Progenitor cell of endocrine pancreas (in vitro differentiated cells): ENCODE measurements around the gene TACO1. TPM values are rescaled to one million over a fixed set of nuclear protein-coding genes. Genes with fewer than 3 reads are reported as not detected.
A peak's percentile ranks its signal among the peaks of the same experiment; 100 is the strongest.

Experiments
- DNase-seq: peaks from one replicate; pipeline ENCODE4 v3.0.0; 2021; ENCODE audit warnings: low spot score; ENCODE audit not compliant: unreplicated experiment
- H3K27ac Mint-ChIP-seq: 2 replicates; pipeline ENCODE4 v1.8.0; 2021; ENCODE audit warnings: mild to moderate bottlenecking, moderate library complexity, mixed read lengths
- H3K27me3 Mint-ChIP-seq: 2 replicates; pipeline ENCODE4 v1.8.0; 2021; ENCODE audit warnings: mixed read lengths
- H3K36me3 Mint-ChIP-seq: 2 replicates; pipeline ENCODE4 v1.8.0; 2022; ENCODE audit warnings: mixed read lengths; ENCODE audit not compliant: insufficient read depth
- H3K4me1 Mint-ChIP-seq: 2 replicates; pipeline ENCODE4 v1.8.0; 2021; ENCODE audit warnings: low read depth, mixed read lengths
- H3K4me3 Mint-ChIP-seq: 2 replicates; pipeline ENCODE4 v1.8.0; 2021; ENCODE audit warnings: low read depth, mild to moderate bottlenecking, moderate library complexity, mixed read lengths
- H3K9me3 Mint-ChIP-seq: 2 replicates; pipeline ENCODE4 v1.8.0; 2021; ENCODE audit warnings: low read depth, mixed read lengths
- CTCF ChIP-seq: fragments of 200-600 bp; sonication (generic); IDR thresholded peaks from one replicate; pipeline ENCODE4 v1.5.0; 2021; ENCODE audit warnings: antibody characterized with exemption, mild to moderate bottlenecking; ENCODE audit not compliant: unreplicated experiment
- total RNA-seq: library from RNA; stranded (reverse); gene quantifications from 2 replicates; pipeline ENCODE4 v1.2.1, GENCODE V29; 2021

The TACO1 gene
- total RNA-seq, 1 donor from 2014 or later, result 19.2 TPM

- Mint-ChIP-seq H3K4me1 (peaks cover 5% of the 10 kb centered on the region), H3K4me3 (no peak overlapping the region), H3K27me3 (no peaks in the 10 kb centered on the region), H3K9me3 (no peaks in the 10 kb centered on the region), H3K36me3 (peaks cover 26% of the 10 kb centered on the region), H3K27ac (no peak overlapping the region)
- no peak for TF ChIP-seq CTCF
- no peak for DNase-seq
Observed at GRCh38 chr17:63587770-63588169, 12.9 kb upstream of the TACO1 start.

- no peak for TF ChIP-seq CTCF
Observed at GRCh38 chr17:63588797-63589196, 11.9 kb upstream of the TACO1 start.

GRCh38 chr17:63589646-63590045 lies 11.0 kb upstream of the TACO1 start:
- TF ChIP-seq CTCF, result no peak
- H3K27me3 Mint-ChIP-seq, result no peaks in the 10 kb centered on the region
- no peak overlapping the region for H3K4me3 Mint-ChIP-seq
- no peaks in the 10 kb centered on the region for H3K9me3 Mint-ChIP-seq
- H3K36me3 Mint-ChIP-seq, result peaks cover 19% of the 10 kb centered on the region
- H3K4me1 Mint-ChIP-seq, result no peaks in the 10 kb centered on the region
- no peak for DNase-seq
- H3K27ac Mint-ChIP-seq, result no peak overlapping the region

More at GRCh38 chr17:63588797-63589196, 11.9 kb upstream of the TACO1 start:
- no peak overlapping the region for H3K4me3 Mint-ChIP-seq
- H3K27ac Mint-ChIP-seq, result peak overlapping the region; percentile 45
- H3K36me3 Mint-ChIP-seq, result peaks cover 20% of the 10 kb centered on the region
- no peaks in the 10 kb centered on the region for H3K9me3 Mint-ChIP-seq
- H3K27me3 Mint-ChIP-seq, result no peaks in the 10 kb centered on the region
- DNase-seq, result no peak
- H3K4me1 Mint-ChIP-seq, result no peaks in the 10 kb centered on the region

GRCh38 chr17:63592797-63593196 lies 7.9 kb upstream of the TACO1 start:
- no peaks in the 10 kb centered on the region for H3K4me1 Mint-ChIP-seq
- H3K4me3 Mint-ChIP-seq, result no peak overlapping the region
- no peak overlapping the region for H3K27ac Mint-ChIP-seq
- H3K27me3 Mint-ChIP-seq, result no peaks in the 10 kb centered on the region
- DNase-seq, result no peak
- H3K36me3 Mint-ChIP-seq, result peaks cover 11% of the 10 kb centered on the region
- no peaks in the 10 kb centered on the region for H3K9me3 Mint-ChIP-seq
- no peak for TF ChIP-seq CTCF

- no peaks in the 10 kb centered on the region for H3K27me3 Mint-ChIP-seq
- TF ChIP-seq CTCF, result no peak
- no peaks in the 10 kb centered on the region for H3K9me3 Mint-ChIP-seq
- DNase-seq, result no peak
- peaks cover under 1% of the 10 kb centered on the region for H3K4me1 Mint-ChIP-seq
- no peak overlapping the region for H3K27ac Mint-ChIP-seq
- no peak overlapping the region for H3K4me3 Mint-ChIP-seq
- H3K36me3 Mint-ChIP-seq, result peaks cover 3% of the 10 kb centered on the region
Observed at GRCh38 chr17:63595132-63595531, 5.6 kb upstream of the TACO1 start.
